Measurements from ENCODE around the gene CCR4.
"Not testable (repeated sequence)": the region's sequence is repeated elsewhere in the genome, so short reads cannot be mapped to it uniquely, and the experiment has no call there.

Gene CCR4

DNA sequence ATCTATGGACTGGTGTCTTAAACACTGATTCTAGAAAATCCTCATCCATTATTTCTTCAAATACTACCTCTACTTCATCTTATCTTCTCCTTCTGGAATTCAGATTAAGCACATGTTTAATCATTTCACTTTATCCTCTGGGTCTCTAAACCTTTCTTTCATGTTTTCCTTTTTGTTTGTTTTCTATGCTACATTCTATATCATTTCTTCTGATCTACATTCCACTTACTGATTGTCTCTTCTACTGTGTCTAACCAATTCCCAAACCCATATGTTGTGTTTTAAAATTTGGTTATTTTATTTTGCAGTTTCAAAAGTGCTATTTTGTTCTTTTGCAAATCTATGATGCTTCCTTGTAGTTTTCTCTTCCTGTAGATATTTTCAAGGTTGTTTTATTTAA is 31.7 kb downstream of the CCR4 start:
- DNase-seq: no peak

DNA sequence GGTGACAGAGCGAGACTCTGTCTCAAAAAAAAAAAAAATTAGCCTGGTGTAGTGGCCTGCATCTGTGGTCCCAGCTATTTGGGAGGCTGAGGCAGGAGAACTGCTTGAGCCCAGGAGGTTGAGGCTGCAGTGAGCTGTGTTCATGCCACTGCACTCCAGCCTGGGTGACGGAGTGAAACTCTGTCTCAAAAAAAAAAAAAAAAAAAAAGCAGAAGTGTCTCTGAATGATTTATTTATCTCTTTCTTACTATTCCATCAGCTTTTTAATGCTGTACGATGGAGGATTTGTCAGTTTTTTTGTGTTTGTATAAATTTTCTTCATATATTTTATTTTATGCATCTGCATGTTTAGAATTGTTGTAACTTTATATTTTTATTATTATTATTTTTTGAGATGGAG is 33.5 kb downstream of the CCR4 start:
- DNase-seq: not testable (repeated sequence)

GRCh38 chr3:32989171-32989570 is 37.7 kb downstream of the CCR4 start:
- DNase-seq: peak in 1 of 5 experiments; percentile 81

DNA sequence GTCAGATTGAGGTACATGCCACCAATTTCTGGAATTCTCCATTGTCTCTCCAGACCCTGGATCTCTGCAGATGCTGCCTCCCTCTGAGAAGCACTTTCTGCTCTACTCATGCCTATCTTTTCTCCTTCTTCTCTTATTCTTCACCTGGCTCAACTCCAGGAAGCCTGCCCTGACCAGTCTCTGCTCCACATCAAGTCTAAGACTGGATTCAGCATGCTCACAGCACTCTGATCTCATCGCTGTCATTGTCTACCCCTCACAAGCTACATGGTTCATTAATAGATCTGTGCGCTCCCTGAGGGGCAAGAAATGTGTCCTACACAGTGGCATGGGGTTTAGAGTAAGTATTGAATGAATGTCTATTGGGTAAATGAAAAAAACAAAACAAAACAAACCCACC is 38.7 kb downstream of the CCR4 start:
- DNase-seq: no peak

DNA sequence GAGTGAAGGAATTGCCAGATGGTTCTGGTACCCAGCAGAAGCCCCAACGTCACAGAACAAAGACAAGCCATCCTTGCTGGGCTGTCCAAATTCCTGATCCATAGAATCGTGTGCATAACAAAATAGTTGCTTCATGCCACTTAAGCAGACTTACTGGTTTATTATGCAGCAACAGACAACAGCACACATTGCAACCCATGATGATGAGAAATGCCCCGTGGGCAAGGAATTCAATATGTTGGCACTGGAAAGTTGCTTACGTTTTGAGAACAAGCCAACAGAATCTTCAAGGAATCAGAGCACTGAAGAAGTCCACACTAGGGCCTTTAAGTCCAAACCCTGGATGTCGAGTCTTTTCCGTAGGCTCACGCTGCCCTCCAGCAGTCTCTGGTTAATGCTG is 40.3 kb downstream of the CCR4 start:
- no peak for DNase-seq

DNA sequence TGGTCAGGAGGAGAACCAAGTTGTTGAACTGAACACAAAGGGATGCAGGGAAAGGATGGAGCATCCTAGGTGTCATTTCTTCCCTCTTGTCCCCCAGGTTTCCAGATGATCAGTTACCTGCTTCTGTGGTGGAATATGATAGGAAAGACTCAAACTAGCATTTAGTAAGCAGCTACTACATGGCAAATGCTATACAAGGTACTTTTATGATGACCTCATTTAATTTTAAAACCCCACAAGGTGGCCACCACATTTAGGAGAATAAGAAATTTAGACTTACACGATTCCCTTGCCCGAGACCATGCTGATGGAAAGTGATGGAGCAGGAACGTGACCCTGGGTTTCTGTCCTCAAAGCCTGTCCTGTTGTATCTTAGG is 40.9 kb downstream of the CCR4 start:
- DNase-seq: no peak

DNA sequence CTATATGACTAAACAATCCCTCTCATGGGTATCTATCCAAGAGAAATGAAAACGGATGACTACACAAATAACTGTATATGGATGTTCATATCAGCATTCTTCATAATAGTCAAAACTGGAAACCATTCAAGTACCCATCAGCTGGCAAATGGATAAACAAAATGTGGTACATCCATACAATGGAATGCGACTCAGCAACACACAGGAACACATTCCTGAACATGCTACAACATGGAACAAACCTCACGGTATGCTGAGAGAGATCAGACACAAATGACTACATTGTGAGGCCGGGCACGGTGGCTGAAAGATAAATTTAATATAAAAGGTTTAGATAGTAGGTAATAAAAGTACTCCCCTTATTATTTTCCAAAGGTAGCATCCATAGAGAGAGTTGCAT is 42.6 kb downstream of the CCR4 start:
- DNase-seq: peak in 1 of 5 experiments; percentile 31

GRCh38 chr3:32995098-32995497 is 43.7 kb downstream of the CCR4 start:
- peak in 1 of 5 experiments; percentile 75 for DNase-seq

GRCh38 chr3:32996048-32996754 is 44.8 kb downstream of the CCR4 start:
- peak in 1 of 5 experiments; percentile 68 for DNase-seq

DNA sequence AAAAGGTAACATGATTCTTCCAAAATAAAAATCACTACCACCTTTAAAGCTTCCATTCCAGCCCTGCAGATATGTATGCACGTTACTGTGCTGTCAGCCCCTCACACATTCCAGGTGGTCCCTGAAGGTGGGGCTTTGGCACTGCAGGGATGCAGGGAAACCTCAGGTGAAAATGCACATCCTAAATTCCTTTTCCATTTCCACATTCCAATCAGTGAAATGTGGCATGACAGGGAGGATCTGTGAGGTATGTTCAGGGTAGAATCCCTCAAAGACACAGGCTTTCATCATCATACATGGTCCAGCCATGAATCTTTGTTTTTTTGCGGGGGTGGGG is 45.3 kb downstream of the CCR4 start:
- DNase-seq: no peak

GRCh38 chr3:32998631-32999451 is 47.4 kb downstream of the CCR4 start:
- DNase-seq: peak in 2 of 5 experiments; percentile 38 to 94

GRCh38 chr3:33000691-33001385 is 49.4 kb downstream of the CCR4 start:
- no peak for DNase-seq

GRCh38 chr3:33001889-33002288 is 50.4 kb downstream of the CCR4 start:
- peak in 1 of 5 experiments; percentile 59 for DNase-seq

DNA sequence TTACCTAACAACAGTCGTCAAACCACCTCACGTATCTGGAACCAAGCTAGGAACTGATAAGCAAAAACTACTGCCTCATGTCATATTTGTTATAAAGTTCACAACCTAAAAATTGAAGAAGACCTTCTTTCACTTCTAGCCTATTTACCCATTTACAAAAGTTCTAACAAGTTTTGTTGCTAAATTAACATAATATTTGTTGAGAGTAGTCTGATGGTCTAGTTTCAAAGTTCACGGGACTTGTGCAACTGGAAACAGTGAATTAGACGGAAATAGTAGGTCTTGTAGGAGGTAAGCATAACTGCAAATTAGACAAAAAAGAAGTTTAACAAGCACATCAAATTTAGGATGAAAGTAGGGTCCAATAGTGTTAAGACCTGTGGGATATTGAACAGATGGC is 51.9 kb downstream of the CCR4 start:
- no peak for DNase-seq

DNA sequence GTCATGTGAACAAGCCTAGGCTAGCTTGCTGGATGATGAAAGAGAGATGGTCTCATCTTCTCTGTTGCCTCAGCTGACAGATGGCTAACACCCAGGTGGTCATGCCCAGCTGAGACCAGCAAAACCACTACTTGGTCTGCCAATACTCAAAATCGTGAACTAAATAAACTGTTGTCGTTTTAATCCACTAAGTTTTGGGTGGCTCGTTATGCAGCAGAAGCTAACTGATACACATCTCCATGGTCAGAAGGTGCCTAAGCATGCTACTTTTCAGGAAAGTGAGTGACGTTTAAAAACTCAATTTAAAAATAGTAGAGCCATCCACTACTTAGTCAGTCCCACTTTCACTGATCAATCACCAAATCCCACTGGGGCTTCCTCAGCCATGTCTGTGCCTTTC is 52.8 kb downstream of the CCR4 start:
- no peak for DNase-seq

DNA sequence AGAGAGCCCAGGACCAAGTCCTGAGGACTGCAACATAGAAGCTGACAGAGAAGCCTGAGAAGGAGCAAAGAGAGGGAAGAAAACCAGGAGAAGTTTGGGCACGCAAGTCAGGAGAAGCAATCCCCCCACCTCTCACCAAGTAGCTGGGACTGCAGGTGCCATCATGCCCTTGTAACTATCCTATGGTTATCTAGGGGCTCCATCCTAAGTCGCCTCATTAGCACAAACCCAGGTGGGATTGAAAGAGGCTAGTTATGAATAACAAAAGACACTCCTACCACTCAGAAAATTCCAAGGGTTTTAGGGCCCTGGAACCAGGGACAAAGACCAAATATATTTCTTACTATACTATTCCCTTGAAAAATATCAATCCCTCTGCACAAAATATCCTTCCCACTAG is 53.5 kb downstream of the CCR4 start:
- DNase-seq: no peak

All from T-helper 2 cell (primary cell).